ENCODE results near the gene CEP112.

GRCh38 chr17:65763786-65764185 is 428.1 kb downstream of the CEP112 start:
- TF ChIP-seq POLR2A (IDR thresholded peaks at IDR 0.05), result no peak
- TF ChIP-seq POLR2AphosphoS5 (IDR thresholded peaks at IDR 0.05), result no peak
